ENCODE measurements around the gene MTARC2.

MTARC2 gene

DNA sequence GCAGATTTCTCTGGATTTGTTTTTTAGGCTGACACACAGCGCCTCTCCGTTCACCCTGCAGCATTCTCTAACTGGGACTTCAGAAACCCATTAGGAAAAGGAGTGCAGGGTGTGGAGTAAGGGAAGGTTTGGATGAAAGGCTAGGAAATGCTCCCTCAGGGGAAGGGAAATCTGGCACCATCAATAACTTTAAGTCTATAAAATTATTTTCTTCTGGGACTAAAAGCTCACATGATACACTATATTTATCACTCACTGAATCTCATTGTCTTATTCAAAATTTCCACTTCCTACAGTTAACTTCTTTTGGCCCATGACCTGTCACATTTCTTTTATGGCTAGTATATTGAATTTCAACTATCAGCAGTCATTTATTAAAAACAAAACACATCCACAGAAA, 85.3 kb downstream of the MTARC2 start:
- DNase-seq, result no peak

Measured in islet precursor cell (in vitro differentiated cells).